ENCODE results near the gene BANK1.

BANK1 gene

GRCh38 chr4:101850698-101851097, 60.2 kb downstream of the BANK1 start:
- DNase-seq (ENCODE audit: low spot score) = no peak
- in situ Hi-C loops (cut with MboI; ENCODE audit: low sequenced_read_pairs, unreplicated experiment) = no loop called here
- no peak for TF ChIP-seq CTCF (IDR thresholded peaks at IDR 0.05; ENCODE audit: borderline replicate concordance, control extremely low read depth, extremely low read depth, insufficient read depth, missing control alignments)

GRCh38 chr4:101851672-101852071, 61.1 kb downstream of the BANK1 start:
- DNase-seq (ENCODE audit: low spot score) = no peak
- in situ Hi-C loops (cut with MboI; ENCODE audit: low sequenced_read_pairs, unreplicated experiment) = no loop called here

GRCh38 chr4:101853028-101853427, 62.5 kb downstream of the BANK1 start:
- DNase-seq (ENCODE audit: low spot score) = no peak
- in situ Hi-C loops (cut with MboI; ENCODE audit: low sequenced_read_pairs, unreplicated experiment) = no loop called here
- TF ChIP-seq CTCF (IDR thresholded peaks at IDR 0.05; ENCODE audit: borderline replicate concordance, control extremely low read depth, extremely low read depth, insufficient read depth, missing control alignments) = no peak

More at GRCh38 chr4:101851672-101852071, 61.1 kb downstream of the BANK1 start:
- no peak for TF ChIP-seq CTCF (IDR thresholded peaks at IDR 0.05; ENCODE audit: borderline replicate concordance, control extremely low read depth, extremely low read depth, insufficient read depth, missing control alignments)

GRCh38 chr4:101853691-101854090, 63.2 kb downstream of the BANK1 start:
- no peak for TF ChIP-seq CTCF (IDR thresholded peaks at IDR 0.05; ENCODE audit: borderline replicate concordance, control extremely low read depth, extremely low read depth, insufficient read depth, missing control alignments)
- in situ Hi-C loops (cut with MboI; ENCODE audit: low sequenced_read_pairs, unreplicated experiment) = no loop called here
- no peak for DNase-seq (ENCODE audit: low spot score)

- in situ Hi-C loops (cut with MboI; ENCODE audit: low sequenced_read_pairs, unreplicated experiment) = no loop called here
- no peak for DNase-seq (ENCODE audit: low spot score)
- TF ChIP-seq CTCF (IDR thresholded peaks at IDR 0.05; ENCODE audit: borderline replicate concordance, control extremely low read depth, extremely low read depth, insufficient read depth, missing control alignments) = no peak
Observed at GRCh38 chr4:101855239-101855638, 64.7 kb downstream of the BANK1 start.

- no peak for TF ChIP-seq CTCF (IDR thresholded peaks at IDR 0.05; ENCODE audit: borderline replicate concordance, control extremely low read depth, extremely low read depth, insufficient read depth, missing control alignments)
- in situ Hi-C loops (cut with MboI; ENCODE audit: low sequenced_read_pairs, unreplicated experiment) = no loop called here
- no peak for DNase-seq (ENCODE audit: low spot score)
Observed at GRCh38 chr4:101856149-101856548, 65.6 kb downstream of the BANK1 start.

GRCh38 chr4:101857176-101857575, 66.6 kb downstream of the BANK1 start:
- TF ChIP-seq CTCF (IDR thresholded peaks at IDR 0.05; ENCODE audit: borderline replicate concordance, control extremely low read depth, extremely low read depth, insufficient read depth, missing control alignments) = no peak
- DNase-seq (ENCODE audit: low spot score) = no peak
- in situ Hi-C loops (cut with MboI; ENCODE audit: low sequenced_read_pairs, unreplicated experiment) = no loop called here
